Ishikawa (cell line): ENCODE data around the gene HIC1.

ENCODE experiments used
- CEBPB ChIP-seq: IDR thresholded peaks from 2 replicates; pipeline ENCODE4 v1.6.1; 2012
- CREB1 ChIP-seq: IDR thresholded peaks from 2 replicates; pipeline ENCODE4 v1.6.1; 2012; ENCODE audit warnings: low read depth
- EGR1 ChIP-seq: IDR thresholded peaks from 2 replicates; pipeline ENCODE4 v1.6.1; 2012
- EP300 ChIP-seq: IDR thresholded peaks from 2 replicates; pipeline ENCODE4 v1.6.1; 2012; ENCODE audit warnings: borderline replicate concordance
- FOXM1 ChIP-seq: IDR thresholded peaks from 2 replicates; pipeline ENCODE4 v1.6.1; 2012; ENCODE audit warnings: low read depth, borderline replicate concordance
- MAX ChIP-seq: IDR thresholded peaks from 2 replicates; pipeline ENCODE4 v1.6.1; 2012
- NFIC ChIP-seq: IDR thresholded peaks from 2 replicates; pipeline ENCODE4 v1.6.1; 2012
- RAD21 ChIP-seq: IDR thresholded peaks from 2 replicates; pipeline ENCODE4 v1.6.1; 2012; ENCODE audit warnings: low read depth
- REST ChIP-seq: IDR thresholded peaks from 2 replicates; pipeline ENCODE4 v1.6.1; 2012; ENCODE audit warnings: low read depth, mild to moderate bottlenecking
- TAF1 ChIP-seq: IDR thresholded peaks from 2 replicates; pipeline ENCODE4 v1.6.1; 2012; ENCODE audit warnings: low read depth, mild to moderate bottlenecking
- TCF12 ChIP-seq: IDR thresholded peaks from 2 replicates; pipeline ENCODE4 v1.6.1; 2012; ENCODE audit warnings: low read depth
- TEAD4 ChIP-seq: IDR thresholded peaks from 2 replicates; pipeline ENCODE4 v1.6.1; 2012
- USF1 ChIP-seq: IDR thresholded peaks from 2 replicates; pipeline ENCODE4 v1.6.1; 2012
- YY1 ChIP-seq: IDR thresholded peaks from 2 replicates; pipeline ENCODE4 v1.6.1; 2012; ENCODE audit warnings: low read depth
- ZBTB7A ChIP-seq: IDR thresholded peaks from 2 replicates; pipeline ENCODE4 v1.6.1; 2012; ENCODE audit warnings: low read depth

Gene HIC1

GRCh38 chr17:2093349-2093748, 38.4 kb downstream of the HIC1 start:
- TF ChIP-seq TAF1, result no peak

- no peak for TF ChIP-seq EGR1
- TF ChIP-seq ZBTB7A, result no peak
- no peak for TF ChIP-seq TEAD4
- peak; percentile 70 for TF ChIP-seq RAD21
- TF ChIP-seq NFIC, result peak; percentile 53
- no peak for TF ChIP-seq TCF12
- no peak for TF ChIP-seq USF1
Measured at GRCh38 chr17:2094891-2095535, 40.1 kb downstream of the HIC1 start.

- no peak for TF ChIP-seq MAX
Measured at GRCh38 chr17:2095536-2095910, 40.6 kb downstream of the HIC1 start.

- TF ChIP-seq MAX (peak; percentile 27; the same call in 1 of the 2 replicates), NFIC (peak; percentile 67), YY1 (no peak)
Measured at GRCh38 chr17:2101448-2102257, 46.8 kb downstream of the HIC1 start.

GRCh38 chr17:2102931-2103809, 48.3 kb downstream of the HIC1 start:
- TF ChIP-seq TEAD4 (no peak), TCF12 (no peak), ZBTB7A (no peak), RAD21 (no peak), YY1 (no peak), USF1 (no peak), CREB1 (no peak), TAF1 (no peak), CEBPB (no peak), NFIC (no peak)

- no peak for TF ChIP-seq USF1
- no peak for TF ChIP-seq EGR1
- TF ChIP-seq TAF1, result no peak
- no peak for TF ChIP-seq CEBPB
- no peak for TF ChIP-seq RAD21
- no peak for TF ChIP-seq TCF12
- TF ChIP-seq CREB1, result no peak
Measured at GRCh38 chr17:2105663-2106062, 50.8 kb downstream of the HIC1 start.

GRCh38 chr17:2106308-2106955, 51.5 kb downstream of the HIC1 start:
- TF ChIP-seq TAF1 (no peak), FOXM1 (no peak), CREB1 (no peak), ZBTB7A (no peak), NFIC (no peak), EP300 (no peak), EGR1 (no peak), YY1 (no peak), CEBPB (no peak), TCF12 (no peak), RAD21 (no peak), USF1 (no peak), REST (no peak), TEAD4 (no peak), MAX (no peak)
